Measurements from ENCODE around the gene SH3PXD2B.
"Not testable (repeated sequence)": the region's sequence is repeated elsewhere in the genome, so short reads cannot be mapped to it uniquely, and the experiment has no call there.

SH3PXD2B gene

DNA sequence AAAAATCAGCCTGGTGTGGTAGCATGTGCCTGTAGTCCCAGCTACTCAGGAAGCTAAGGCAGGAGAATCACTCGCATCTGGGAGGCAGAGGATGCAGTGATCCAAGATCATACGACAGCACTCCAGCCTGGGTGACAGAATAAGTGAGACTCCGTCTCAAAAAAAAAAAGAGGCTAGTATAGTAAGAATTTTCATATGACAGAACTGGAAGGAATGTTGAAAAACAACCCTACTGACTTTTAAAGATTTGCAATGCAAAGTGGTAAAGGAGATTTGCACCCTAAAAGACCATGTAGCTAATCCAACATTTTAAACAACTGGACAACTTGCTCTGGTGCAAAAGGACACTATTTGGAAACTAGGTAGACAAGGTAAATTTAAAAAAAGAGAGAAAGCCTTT, 58.1 kb downstream of the SH3PXD2B start:
- no peak for DNase-seq

DNA sequence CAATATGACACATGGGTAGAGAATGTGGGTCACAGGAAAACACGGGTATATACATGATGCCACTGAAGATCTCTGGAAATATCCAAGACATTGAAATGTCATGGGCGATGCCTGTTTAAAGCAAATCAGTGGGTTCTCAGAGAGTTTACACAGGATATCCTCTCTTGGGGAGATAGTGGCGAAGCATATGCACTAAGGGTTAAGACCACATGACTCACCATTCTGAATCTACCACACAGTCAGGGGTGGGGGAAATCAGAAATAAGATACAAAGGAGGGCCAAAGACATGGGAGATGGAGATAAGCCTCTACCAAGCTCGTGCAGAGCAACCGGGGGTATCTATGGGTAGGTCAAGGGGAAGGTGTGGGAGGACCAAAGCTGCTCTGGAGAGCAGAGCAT, 58.8 kb downstream of the SH3PXD2B start:
- DNase-seq = no peak

DNA sequence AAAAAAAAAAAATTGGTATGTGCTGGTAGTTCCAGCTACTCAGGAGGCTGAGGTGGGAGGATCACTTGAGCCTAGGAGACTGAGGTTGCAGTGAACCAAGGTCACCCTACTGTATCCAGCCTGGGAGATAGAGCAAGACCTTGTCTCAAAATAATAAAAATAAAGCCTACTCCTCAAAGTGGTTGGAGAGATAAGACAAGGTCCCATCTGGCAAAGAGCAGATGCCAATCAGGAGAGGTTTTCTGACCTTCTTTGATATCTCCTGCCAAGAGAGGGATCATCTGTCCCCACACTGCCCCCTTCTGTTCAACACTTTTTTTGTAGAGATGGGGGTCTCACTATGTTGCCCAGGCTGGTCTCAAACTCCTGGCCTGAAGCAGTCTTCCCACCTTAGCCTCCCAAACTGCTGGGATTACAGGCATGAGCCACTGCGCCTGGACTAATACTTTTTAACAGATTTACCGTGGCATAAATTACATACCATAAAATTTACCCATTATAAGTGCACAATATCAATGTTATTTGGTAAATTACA, 64.7 kb downstream of the SH3PXD2B start:
- DNase-seq = no peak

DNA sequence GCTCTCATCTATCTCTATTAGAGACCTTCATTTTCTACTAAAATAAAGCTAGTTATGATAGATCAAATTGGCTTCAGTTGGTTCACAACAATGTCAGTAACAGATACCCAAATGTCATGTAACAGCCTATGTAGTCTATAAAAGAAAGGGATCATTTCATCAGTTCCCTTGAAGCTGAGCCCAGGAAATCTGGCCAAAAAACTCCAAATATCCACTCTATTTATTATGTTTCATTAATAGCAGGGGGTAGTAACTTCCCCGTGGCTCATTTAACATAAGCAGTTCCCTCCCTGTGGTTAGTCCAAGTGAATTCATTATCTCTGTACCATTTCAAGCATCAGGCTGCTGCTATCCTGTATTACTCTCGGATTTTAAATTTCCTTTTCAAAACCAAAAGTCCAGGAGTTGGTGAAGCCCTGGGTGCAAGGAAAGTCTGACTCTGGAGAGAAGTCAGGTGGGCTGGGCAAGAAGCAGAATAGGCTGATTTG, 66.0 kb downstream of the SH3PXD2B start:
- no peak for DNase-seq

DNA sequence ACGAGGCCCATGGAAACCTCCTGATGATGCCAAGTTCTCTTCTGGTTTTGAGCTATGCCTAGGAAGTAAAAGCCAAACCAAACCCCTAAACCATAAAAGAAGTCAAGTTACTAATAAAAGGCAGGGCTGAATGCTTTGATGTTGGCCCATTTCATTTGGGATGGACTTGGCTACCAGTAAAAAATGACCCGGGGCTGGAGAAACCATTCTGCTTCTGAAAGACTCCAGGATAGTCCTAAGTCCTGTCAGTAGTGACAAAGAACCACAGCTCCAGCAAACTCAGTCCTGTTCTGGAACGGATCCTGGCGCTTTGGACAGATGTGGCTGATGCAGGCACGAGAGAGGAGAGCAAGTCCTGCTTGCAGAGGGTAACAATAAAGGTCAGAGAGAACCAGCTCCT, 68.6 kb downstream of the SH3PXD2B start:
- DNase-seq = no peak

DNA sequence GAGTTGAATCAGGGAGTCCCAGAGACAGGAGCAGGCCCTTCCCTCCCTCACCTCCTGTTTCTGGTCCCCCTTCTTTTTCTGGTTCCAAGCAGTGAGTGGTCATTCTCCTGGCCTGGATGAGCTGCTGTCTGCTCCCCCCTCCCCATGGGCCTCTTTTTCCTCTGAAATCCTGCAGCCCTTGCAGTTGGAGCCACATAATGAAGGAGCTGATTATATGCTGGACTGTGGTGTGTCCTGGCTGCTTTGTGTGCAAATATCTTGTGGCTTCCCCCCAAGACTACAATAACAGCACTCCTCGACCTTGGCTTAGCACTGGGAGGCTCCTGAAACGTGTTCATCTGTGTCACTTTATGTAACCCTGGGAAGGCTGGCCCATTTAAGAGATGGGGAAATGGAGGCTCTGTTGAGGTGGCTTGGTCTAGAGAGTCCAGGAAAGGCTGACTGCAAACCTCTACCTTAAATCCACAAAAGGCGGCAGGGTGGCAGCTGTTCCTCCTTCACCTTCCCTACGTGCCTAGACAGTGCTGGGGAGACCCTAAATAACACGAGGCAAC, 69.2 kb downstream of the SH3PXD2B start:
- DNase-seq = no peak

DNA sequence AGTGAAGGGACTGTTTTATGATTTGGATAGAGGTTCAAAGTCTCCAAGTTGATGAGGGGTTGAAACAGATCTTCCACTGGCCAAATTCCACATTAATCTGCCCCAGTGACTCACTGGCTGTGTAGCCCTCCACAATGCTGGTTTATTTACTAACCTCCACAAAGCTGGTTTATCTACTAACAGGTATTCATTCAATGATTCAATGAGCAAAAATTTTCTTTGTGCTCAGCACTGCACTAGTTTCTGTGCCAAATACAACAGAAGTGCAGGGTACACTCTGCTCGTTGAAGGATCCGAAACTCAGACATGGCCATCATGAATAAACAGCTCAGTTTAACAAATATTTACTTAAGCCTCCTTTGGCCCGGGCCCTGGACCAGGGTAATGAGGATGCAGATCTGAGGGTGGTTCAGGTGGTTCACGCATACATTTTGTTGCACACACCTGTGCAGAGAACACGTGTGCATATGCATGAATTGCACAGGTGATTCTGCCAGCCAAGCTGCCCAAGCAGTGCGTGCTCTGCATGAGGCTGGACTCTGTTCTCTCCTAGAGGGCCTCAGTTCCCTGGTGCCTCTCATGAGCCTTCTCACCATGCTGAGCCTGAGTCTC, 71.0 kb downstream of the SH3PXD2B start:
- DNase-seq = no peak

DNA sequence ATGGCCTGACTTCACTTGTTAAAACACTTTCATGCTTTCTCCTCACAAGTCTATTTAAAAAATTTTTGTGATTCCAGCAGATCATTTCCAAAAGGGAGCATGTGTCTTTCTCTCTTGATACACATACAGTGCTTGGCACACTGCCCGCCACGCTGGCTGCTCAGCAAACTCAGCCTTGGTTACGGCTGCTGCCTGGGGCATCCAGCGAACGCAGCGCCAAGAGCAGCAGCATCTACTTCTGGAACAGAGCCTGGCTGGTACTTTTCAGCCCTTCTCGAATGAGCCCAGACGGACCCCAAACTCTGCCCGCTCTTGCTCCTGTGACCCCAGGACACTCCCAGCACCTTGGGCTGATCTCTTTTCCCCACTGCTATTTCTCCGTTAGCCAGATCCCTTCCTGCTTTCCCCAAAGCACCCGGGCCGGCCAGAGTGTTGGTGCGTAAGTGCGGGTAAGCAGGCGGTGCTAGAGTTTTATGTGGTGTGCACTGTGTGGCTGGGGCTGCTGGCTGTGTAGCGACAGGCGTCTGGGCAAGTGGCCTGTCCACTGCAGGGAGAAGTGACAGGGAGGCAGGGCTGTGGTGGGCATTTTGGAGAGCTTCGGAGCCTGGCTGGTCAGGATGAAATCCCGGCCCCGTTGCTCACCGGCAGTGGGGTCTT, 73.2 kb downstream of the SH3PXD2B start:
- DNase-seq = no peak

DNA sequence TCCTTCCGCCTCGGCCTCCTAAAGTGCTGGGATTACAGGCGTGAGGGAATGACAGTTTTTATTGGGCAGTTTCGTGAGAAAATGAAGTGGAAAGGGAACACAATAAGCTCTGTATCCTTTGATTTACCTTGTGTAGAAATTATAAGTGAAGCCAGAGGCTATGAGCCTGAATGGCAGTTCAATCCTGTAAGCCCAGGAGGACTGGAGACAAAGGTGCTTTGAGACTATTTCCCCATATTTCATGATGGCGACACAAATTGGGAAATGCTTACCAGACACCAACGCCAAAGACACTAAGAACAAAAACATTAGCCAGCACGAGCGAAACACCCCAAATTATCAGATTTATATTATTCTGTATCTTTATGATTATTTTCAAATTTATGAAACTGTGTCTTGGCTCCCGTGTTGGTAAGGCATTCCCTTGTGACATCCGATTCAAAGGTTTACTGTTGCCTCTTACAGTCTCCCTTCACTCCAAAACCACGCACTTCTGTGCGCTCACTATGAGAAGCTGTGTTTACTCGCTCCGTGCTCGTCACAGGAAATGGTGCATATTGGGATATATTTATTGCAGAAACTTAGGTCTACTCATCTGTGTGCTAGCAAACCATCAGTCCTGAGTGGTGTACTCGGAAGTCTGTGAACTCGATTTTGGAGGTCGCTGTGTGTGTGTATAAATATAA, 73.9 kb downstream of the SH3PXD2B start:
- no peak for DNase-seq

DNA sequence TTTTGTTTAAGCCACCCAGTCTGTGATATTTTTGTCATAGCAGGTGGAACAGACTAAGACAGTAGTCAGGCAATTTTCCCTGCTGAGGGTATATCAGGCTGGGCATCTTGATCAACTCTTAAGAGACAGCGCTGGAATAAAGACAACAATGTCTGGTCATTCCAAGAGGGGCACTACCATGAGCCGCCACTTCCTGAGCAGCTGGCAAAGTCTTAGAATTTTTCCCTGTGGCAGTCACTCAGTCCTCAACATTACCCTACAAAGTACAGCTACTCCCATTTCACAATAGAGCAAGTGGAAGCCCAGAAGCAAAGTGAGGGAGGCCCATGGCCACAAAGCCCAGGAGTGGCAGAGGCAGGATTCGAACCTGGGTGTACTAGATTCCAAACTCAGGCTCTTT, 74.8 kb downstream of the SH3PXD2B start:
- DNase-seq = no peak

DNA sequence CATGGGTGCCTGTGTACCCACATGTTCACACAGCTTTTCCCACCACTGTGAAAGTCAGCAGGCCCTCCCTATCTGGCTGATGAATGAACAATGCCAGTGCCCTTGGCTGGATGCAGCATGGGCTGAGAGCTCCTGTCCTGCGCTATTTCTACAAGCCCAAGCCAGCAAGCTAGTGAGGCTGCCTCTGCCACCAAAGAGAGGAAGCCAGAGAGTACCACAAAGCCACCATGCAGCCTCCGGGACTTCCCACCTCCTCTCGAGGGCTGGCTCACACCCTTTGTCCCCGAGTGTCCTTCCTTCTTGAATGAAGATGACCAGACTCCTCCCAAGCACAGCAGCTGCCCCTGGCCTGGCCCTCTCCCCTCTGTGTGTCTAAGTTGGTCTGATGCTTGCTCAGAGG, 76.5 kb downstream of the SH3PXD2B start:
- DNase-seq = no peak

DNA sequence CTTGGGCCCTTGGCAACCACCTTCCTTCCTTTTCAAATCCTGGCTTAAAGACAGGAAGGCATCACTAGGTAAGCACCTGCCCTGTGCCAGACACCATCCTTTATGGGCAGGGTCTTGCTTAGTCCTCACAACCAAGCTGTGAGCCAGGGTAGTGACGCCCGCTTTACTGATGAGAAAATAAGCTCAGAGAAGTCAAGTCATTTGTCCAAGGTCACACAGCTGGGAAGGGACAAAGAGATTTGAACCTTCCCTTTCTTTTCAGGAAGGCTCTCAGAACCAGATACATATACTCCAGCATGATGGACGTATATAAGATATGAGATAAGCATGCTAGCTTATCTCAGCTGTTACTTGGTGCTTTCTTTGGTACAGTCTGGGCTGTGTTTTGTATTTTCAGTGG, 76.9 kb downstream of the SH3PXD2B start:
- no peak for DNase-seq

DNA sequence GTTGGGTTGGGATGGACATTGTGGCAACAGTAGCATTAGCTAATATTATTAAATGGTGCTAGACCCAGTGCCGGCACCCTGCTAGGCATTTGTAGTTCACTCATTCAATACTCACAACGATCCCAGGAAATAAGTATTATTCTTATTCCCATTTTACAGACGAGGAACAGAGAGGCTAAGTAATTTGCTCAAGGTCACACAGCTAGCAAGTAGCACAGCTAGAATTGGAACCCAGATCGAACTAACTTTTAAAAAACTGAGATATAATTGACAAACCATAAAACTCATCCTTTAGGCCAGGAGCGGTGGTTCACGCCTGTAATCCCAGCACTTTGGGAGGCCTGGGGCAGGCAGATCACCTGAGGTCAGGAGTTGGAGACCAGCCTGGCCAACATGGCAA, 79.5 kb downstream of the SH3PXD2B start:
- no peak for DNase-seq

DNA sequence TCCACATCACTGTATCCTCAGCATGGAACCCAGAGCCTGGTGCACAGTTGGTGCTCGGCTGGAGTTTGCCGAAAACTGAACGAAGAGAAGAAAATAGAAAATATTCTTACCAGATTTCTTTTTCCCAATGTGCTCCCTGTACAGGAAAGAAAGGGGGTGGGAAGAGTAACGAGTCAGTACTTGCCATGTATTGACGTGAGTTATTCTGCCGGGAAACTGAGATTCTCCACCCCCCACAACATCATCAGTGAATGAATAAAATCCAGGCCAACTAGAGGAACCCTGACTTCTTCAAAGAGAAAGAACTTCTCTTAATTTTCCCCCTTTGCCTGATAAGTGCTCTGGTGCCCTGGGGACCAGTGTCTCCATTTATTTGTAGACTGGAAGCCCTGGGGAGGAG, 80.6 kb downstream of the SH3PXD2B start:
- no peak for DNase-seq

DNA sequence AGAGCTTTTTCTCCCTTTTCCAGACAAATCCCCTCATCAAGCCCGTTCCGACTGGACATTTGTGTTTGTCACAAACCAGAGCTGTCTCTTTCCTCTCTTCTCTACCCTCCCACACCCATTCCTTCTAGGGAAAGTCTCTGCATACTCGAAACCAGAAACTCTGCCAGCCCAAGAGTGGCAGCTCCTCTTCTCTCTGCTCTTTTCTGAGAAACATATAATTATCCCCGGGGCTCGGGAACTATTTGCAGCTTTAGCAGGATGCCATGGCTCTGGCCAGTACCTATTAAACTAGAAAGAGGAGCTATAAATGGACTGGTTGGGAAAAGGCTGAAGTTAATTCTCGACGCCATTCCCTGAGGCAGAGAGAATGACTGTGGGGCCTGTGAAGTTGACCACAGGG, 82.6 kb downstream of the SH3PXD2B start:
- no peak for DNase-seq

DNA sequence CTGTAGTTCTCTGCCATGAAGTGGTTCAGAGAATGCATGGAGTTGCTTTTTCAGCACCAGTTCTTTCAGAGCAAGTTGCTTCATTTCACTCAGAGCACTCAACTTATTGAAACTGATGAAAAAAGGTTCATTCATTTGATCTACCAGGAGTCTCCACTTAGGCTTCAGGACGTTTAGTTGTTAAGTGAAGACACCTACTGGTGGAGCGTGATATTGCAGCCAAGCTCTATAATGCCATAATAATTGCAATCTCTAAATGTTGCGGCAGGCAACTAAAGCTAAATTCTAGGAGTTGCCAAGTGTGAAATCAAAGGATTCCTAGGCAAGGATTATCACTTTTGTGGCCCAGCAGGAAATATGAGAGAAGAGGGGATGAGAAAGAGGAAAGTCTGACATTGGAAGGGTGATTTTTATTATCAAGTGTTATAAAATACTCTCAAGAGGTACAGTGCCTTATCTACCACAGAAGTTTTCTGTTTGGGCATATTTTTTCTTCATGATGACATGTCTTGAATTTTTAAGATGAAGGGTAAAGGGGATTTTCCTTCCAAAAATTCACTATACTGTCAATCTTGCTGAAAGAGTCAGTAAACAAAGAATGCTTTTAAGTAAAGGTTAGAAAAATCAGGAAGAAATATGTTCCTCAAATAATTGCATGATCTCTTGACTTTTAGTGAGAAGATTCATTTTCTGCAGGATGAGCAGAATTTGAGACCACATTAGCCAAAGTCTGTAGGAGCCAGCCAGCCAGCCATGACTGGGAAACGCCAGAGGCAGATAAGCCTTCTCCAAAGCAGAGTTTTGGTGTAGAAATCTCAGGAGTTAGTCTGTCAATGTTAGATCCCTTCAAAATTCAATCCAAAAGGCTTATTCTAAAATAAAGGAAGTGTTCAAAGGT, 83.4 kb downstream of the SH3PXD2B start:
- DNase-seq = no peak

DNA sequence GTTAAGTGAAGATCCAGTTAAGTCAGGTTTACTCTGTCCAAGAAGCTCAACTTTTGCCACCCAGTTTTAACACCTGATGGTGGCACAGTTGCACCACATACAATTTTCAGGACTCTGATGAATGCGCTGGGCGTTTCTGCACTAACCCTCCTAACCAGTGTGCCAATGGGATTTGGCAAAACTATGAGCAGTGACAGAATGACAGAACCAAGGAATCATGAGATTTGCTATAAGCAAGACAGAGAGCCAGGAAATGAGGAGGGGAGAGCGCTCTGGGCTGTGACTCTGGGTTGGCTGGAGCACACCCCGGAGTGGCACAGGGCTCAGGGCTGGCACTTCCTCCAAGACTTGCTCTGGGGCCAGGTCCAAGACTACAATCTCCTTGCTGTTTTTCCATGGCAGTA, 84.1 kb downstream of the SH3PXD2B start:
- DNase-seq = no peak

DNA sequence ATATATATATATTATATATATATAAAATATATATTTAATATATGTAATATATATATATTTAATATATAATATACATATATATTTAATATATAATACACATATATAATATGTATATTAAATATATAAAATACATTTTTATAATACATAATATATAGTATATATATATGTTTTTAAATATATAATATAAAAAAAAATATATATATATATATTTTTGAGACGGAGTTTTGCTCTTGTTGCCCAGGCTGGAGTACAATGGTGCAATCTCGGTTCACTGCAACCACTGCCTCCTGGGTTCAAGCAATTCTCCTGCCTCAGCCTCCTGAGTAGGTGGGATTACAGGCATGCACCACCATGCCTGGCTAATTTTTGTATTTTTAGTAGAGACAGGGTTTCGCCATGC, 85.6 kb downstream of the SH3PXD2B start:
- DNase-seq = not testable (repeated sequence)

DNA sequence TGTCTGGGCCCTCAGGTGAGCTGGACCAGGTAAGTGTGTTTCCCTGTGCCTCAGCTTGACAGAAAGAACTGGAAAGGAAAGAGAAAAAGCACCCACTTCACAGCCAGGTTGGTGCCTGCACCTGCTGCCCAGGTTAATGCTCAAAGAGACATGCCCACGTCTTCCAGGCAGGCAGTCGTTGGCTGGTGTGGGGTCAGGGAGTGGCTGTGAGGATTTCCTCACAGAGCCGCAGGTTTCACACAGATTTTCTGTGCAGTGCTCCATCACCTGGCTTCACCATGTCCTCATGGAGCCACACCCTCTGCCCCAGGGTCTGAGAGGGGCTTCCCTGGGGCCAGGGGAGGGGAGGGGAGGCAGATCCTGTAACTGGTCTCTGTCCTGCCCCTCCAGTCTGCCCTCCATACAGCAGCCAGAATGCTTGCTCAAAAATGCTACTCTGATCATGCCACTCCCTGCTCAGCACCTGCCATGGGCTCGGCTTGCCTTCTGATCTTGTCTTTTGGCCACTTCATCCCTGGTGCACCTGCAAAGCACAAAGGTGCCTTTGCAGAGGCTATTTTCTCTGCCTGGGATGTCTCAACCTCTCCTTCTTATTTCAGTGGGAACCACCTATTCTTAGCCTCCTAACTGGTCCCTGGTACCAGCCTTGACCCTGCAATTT, 88.2 kb downstream of the SH3PXD2B start:
- DNase-seq = no peak

DNA sequence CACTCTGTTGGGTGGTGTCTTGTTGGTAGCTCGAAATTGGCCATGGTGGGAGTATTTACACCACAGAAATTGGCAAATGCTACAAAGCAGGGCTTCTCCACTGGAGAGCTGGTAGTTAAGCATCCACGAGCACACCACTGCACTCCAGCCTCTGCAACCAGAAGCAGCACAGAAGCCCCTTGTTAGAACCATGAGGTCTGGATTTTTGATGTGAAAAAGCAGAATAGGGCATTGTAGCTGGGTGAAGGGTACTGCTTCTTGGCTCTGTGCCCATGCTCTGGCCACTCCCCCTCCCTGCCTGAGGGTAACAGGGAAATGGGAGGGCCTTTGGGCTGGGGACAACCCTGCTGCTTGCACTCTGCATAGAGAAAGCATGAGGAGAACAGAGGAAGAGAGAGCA, 89.6 kb downstream of the SH3PXD2B start:
- DNase-seq = no peak

DNA sequence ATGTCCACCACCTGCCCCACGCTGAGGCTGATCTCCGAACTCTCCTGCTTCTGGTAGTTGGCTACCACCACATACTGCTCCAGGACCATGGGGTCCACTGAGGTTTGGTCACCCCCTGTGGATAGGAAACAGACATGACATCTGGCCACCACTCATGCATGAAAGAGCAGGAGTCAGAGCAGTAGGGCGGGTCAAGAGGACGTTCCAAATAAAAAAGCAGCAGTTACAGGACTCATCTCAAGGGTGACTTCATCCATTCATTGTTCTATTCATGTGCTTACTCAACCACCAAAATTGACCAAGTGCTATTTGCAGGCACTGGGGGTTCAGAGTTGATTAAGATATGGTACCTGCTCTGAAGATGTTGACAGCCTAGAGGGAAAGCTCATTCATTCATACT, 91.6 kb downstream of the SH3PXD2B start:
- DNase-seq = no peak

DNA sequence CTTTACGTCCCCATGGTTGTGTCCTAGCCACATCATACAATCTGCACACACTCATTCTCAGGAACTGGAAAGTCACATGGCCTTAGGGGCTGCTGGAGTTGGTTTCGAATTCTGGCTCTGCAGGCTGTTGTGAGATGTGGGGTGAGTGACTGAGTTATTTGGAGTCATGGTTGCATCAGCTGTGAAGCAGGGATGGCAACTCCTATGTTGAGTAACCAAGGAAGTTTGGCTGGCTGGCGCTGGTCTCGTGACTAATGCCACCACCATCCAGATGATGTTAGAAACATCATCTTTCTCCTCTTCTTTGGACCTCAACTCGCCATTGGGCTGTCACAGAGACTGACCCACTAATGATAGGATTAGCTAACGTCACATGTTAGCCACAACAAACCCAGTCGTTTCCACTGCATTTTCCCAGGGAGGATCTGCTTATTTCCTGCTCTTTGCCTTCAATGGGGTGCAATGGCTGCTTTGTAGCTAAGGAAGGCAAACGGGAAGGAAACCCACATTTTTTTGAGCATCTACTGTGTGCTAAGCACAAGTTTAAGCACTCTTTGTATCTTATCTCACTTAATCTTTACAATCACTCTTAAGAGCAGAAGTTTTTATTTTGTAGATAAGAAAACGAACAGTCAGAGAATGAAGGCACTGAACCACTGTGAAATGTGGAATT, 92.6 kb downstream of the SH3PXD2B start:
- DNase-seq = no peak
